HUES6 (cell line): Measurements from ENCODE around the gene LIPE.

Experiments used
- H3K27ac ChIP-seq: 2 replicates; pipeline ENCODE4 v1.7.0; 2013; ENCODE audit warnings: low read depth, mild to moderate bottlenecking, low read length, inconsistent platforms
- H3K27me3 ChIP-seq: 2 replicates; pipeline ENCODE4 v1.6.1; 2013; ENCODE audit warnings: low read length; ENCODE audit not compliant: control insufficient read depth, insufficient read depth
- H3K36me3 ChIP-seq: 2 replicates; pipeline ENCODE4 v1.6.1; 2013; ENCODE audit warnings: low read length; ENCODE audit not compliant: control insufficient read depth, insufficient read depth
- H3K4me1 ChIP-seq: 2 replicates; pipeline ENCODE4 v1.6.1; 2013; ENCODE audit warnings: low read length; ENCODE audit not compliant: control insufficient read depth, insufficient read depth
- H3K4me3 ChIP-seq: 2 replicates; pipeline ENCODE4 v1.5.1; 2013; ENCODE audit warnings: low read depth, low read length
- H3K9ac ChIP-seq: one replicate; pipeline ENCODE4 v1.6.1; 2013; ENCODE audit warnings: mild to moderate bottlenecking, low read length
- H3K9me3 ChIP-seq: 2 replicates; pipeline ENCODE4 v1.6.1; 2013; ENCODE audit warnings: low read depth, low read length; ENCODE audit not compliant: control insufficient read depth, insufficient read depth

Gene LIPE

GRCh38 chr19:42423462-42424344 lies 3.5 kb downstream of the LIPE start:
- Histone ChIP-seq H3K9me3 (no peaks in the 10 kb centered on the region; the same call in 1 of the 2 replicates), H3K9ac (peak overlapping the region; percentile 3), H3K27ac (no peak overlapping the region), H3K36me3 (no peaks in the 10 kb centered on the region), H3K4me3 (peak overlapping the region; percentile 74), H3K4me1 (peaks cover 9% of the 10 kb centered on the region), H3K27me3 (peaks cover 63% of the 10 kb centered on the region)

- Histone ChIP-seq H3K9me3 (no peaks in the 10 kb centered on the region; the same call in 1 of the 2 replicates), H3K4me1 (peaks cover 9% of the 10 kb centered on the region), H3K27ac (no peak overlapping the region), H3K4me3 (peak overlapping the region; percentile 74), H3K9ac (peak overlapping the region; percentile 1), H3K36me3 (no peaks in the 10 kb centered on the region), H3K27me3 (peaks cover 67% of the 10 kb centered on the region)
Measured at GRCh38 chr19:42422901-42423461, 4.2 kb downstream of the LIPE start.

- Histone ChIP-seq H3K27me3 (peaks cover 67% of the 10 kb centered on the region), H3K27ac (no peak overlapping the region), H3K9ac (no peak overlapping the region), H3K4me1 (peaks cover 9% of the 10 kb centered on the region), H3K9me3 (no peaks in the 10 kb centered on the region; the same call in 1 of the 2 replicates), H3K36me3 (no peaks in the 10 kb centered on the region), H3K4me3 (peak overlapping the region; percentile 74)
Measured at GRCh38 chr19:42422092-42422900, 4.9 kb downstream of the LIPE start.

GRCh38 chr19:42421591-42422031 lies 5.6 kb downstream of the LIPE start:
- Histone ChIP-seq H3K27ac (no peak overlapping the region), H3K4me1 (peaks cover 9% of the 10 kb centered on the region), H3K9ac (no peak overlapping the region), H3K9me3 (no peaks in the 10 kb centered on the region; the same call in 1 of the 2 replicates), H3K4me3 (no peak overlapping the region), H3K27me3 (peaks cover 63% of the 10 kb centered on the region), H3K36me3 (no peaks in the 10 kb centered on the region)

- H3K4me1 ChIP-seq, result peaks cover 9% of the 10 kb centered on the region
- no peak overlapping the region for H3K4me3 ChIP-seq
Measured at GRCh38 chr19:42421101-42421500, 6.1 kb downstream of the LIPE start.

GRCh38 chr19:42420055-42420544 lies 7.1 kb downstream of the LIPE start:
- Histone ChIP-seq H3K4me1 (peaks cover 9% of the 10 kb centered on the region), H3K36me3 (no peaks in the 10 kb centered on the region), H3K27ac (no peak overlapping the region), H3K9ac (no peak overlapping the region), H3K4me3 (no peak overlapping the region), H3K27me3 (peaks cover 64% of the 10 kb centered on the region), H3K9me3 (no peaks in the 10 kb centered on the region; the same call in 1 of the 2 replicates)

More at GRCh38 chr19:42421101-42421500, 6.1 kb downstream of the LIPE start:
- Histone ChIP-seq H3K9ac (no peak overlapping the region), H3K9me3 (no peaks in the 10 kb centered on the region; the same call in 1 of the 2 replicates), H3K27me3 (peaks cover 63% of the 10 kb centered on the region), H3K27ac (no peak overlapping the region), H3K36me3 (no peaks in the 10 kb centered on the region)

- H3K4me1 ChIP-seq, result peaks cover 3% of the 10 kb centered on the region; the same call in 1 of the 2 replicates
- H3K27me3 ChIP-seq, result peaks cover 60% of the 10 kb centered on the region
- H3K27ac ChIP-seq, result no peak overlapping the region
- H3K9me3 ChIP-seq, result no peaks in the 10 kb centered on the region; the same call in 1 of the 2 replicates
- H3K9ac ChIP-seq, result no peak overlapping the region
- no peak overlapping the region for H3K4me3 ChIP-seq
- no peaks in the 10 kb centered on the region for H3K36me3 ChIP-seq
Measured at GRCh38 chr19:42419309-42419708, 7.9 kb downstream of the LIPE start.

GRCh38 chr19:42412661-42413076 lies 14.5 kb downstream of the LIPE start:
- no peak overlapping the region for H3K4me3 ChIP-seq
- no peak overlapping the region for H3K27ac ChIP-seq
- no peaks in the 10 kb centered on the region for H3K9me3 ChIP-seq
- H3K27me3 ChIP-seq, result peaks cover 60% of the 10 kb centered on the region
- peaks cover 11% of the 10 kb centered on the region for H3K4me1 ChIP-seq
- H3K36me3 ChIP-seq, result peaks cover 2% of the 10 kb centered on the region; the same call in 1 of the 2 replicates
- no peak overlapping the region for H3K9ac ChIP-seq

GRCh38 chr19:42412227-42412626 lies 15.0 kb downstream of the LIPE start:
- H3K9ac ChIP-seq, result no peak overlapping the region
- H3K27me3 ChIP-seq, result peaks cover 63% of the 10 kb centered on the region
- peaks cover 11% of the 10 kb centered on the region for H3K4me1 ChIP-seq
- H3K4me3 ChIP-seq, result no peak overlapping the region
- no peak overlapping the region for H3K27ac ChIP-seq
- H3K36me3 ChIP-seq, result peaks cover 5% of the 10 kb centered on the region
- H3K9me3 ChIP-seq, result no peaks in the 10 kb centered on the region

- Histone ChIP-seq H3K27me3 (peaks cover 64% of the 10 kb centered on the region), H3K36me3 (peaks cover 5% of the 10 kb centered on the region)
Measured at GRCh38 chr19:42411581-42412178, 15.5 kb downstream of the LIPE start.

More at GRCh38 chr19:42411581-42412178, 15.5 kb downstream of the LIPE start:
- H3K27ac ChIP-seq, result no peak overlapping the region
- no peaks in the 10 kb centered on the region for H3K9me3 ChIP-seq
- H3K4me3 ChIP-seq, result no peak overlapping the region
- H3K4me1 ChIP-seq, result peaks cover 11% of the 10 kb centered on the region
- no peak overlapping the region for H3K9ac ChIP-seq
